HL-60 (cell line): ENCODE results near the gene UTY.

Experiments used
- DNase-seq, 2 experiments: peaks; one replicate each; pipeline ENCODE4 v3.0.0-alpha.2; 2010 to 2020; ENCODE audit warnings: low read depth in 1 of 2, low spot score in 1 of 2
- H3K27ac ChIP-seq: fragments of 250-450 bp; sonication (Bioruptor Pico); replicated peaks from 2 replicates; pipeline ENCODE4 v1.5.1; 2020; ENCODE audit warnings: mild to moderate bottlenecking, moderate library complexity
- H3K27me3 ChIP-seq: fragments of 250-450 bp; sonication (Bioruptor Pico); 2 replicates; pipeline ENCODE4 v1.5.1; 2021; ENCODE audit warnings: mild to moderate bottlenecking, moderate library complexity; ENCODE audit not compliant: insufficient read depth, poor library complexity, severe bottlenecking
- H3K4me3 ChIP-seq: replicated peaks from 2 replicates; pipeline ENCODE4 v1.5.1; 2011; ENCODE audit warnings: mild to moderate bottlenecking, control low read depth, low read length; ENCODE audit not compliant: insufficient read depth
- GABPA ChIP-seq: IDR thresholded peaks from 2 replicates; pipeline ENCODE4 v1.6.1; 2012; ENCODE audit warnings: low read depth
- POLR2AphosphoS5 ChIP-seq: IDR thresholded peaks from 2 replicates; pipeline ENCODE4 v1.6.1; 2012; ENCODE audit warnings: low read depth
- SPI1 ChIP-seq: IDR thresholded peaks from 2 replicates; pipeline ENCODE4 v1.6.1; 2012; ENCODE audit warnings: low read depth, mild to moderate bottlenecking, borderline replicate concordance
- TF ChIP-seq, protein P1 (sequence below): IDR thresholded peaks from one replicate; pipeline ENCODE4 v1.5.1; 2011; ENCODE audit warnings: low read length, control low read depth, inconsistent platforms; ENCODE audit not compliant: insufficient read depth
- TF ChIP-seq, protein P2 (sequence below): IDR thresholded peaks from 2 replicates; pipeline ENCODE4 v1.6.1; 2012; ENCODE audit warnings: low read depth; ENCODE audit not compliant: insufficient replicate concordance

The UTY gene

DNA sequence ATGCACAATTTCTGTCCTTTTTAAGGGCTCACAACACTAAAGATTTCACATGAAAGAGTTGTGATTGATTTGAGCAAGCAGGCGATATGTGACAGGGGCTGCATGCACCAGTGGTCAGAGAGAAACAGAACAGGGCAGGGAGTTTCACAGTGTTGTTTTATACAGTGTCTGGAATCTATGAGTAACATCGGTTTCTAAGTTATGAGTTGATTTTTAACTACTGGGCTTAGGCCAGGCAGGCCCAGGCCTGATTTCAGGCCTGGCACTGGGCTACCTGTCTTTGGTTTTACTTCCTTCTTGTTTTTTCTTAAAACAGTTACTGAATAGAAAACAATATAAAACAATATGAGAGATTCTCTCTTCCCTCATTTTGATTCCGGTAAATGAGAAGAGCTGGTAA, 13.9 kb upstream of the UTY start:
- no peak for TF ChIP-seq POLR2AphosphoS5
- no peak for TF ChIP-seq GABPA
- TF ChIP-seq, protein P1, sequence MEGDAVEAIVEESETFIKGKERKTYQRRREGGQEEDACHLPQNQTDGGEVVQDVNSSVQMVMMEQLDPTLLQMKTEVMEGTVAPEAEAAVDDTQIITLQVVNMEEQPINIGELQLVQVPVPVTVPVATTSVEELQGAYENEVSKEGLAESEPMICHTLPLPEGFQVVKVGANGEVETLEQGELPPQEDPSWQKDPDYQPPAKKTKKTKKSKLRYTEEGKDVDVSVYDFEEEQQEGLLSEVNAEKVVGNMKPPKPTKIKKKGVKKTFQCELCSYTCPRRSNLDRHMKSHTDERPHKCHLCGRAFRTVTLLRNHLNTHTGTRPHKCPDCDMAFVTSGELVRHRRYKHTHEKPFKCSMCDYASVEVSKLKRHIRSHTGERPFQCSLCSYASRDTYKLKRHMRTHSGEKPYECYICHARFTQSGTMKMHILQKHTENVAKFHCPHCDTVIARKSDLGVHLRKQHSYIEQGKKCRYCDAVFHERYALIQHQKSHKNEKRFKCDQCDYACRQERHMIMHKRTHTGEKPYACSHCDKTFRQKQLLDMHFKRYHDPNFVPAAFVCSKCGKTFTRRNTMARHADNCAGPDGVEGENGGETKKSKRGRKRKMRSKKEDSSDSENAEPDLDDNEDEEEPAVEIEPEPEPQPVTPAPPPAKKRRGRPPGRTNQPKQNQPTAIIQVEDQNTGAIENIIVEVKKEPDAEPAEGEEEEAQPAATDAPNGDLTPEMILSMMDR: no peak
- no peak for TF ChIP-seq SPI1
- TF ChIP-seq, protein P2, sequence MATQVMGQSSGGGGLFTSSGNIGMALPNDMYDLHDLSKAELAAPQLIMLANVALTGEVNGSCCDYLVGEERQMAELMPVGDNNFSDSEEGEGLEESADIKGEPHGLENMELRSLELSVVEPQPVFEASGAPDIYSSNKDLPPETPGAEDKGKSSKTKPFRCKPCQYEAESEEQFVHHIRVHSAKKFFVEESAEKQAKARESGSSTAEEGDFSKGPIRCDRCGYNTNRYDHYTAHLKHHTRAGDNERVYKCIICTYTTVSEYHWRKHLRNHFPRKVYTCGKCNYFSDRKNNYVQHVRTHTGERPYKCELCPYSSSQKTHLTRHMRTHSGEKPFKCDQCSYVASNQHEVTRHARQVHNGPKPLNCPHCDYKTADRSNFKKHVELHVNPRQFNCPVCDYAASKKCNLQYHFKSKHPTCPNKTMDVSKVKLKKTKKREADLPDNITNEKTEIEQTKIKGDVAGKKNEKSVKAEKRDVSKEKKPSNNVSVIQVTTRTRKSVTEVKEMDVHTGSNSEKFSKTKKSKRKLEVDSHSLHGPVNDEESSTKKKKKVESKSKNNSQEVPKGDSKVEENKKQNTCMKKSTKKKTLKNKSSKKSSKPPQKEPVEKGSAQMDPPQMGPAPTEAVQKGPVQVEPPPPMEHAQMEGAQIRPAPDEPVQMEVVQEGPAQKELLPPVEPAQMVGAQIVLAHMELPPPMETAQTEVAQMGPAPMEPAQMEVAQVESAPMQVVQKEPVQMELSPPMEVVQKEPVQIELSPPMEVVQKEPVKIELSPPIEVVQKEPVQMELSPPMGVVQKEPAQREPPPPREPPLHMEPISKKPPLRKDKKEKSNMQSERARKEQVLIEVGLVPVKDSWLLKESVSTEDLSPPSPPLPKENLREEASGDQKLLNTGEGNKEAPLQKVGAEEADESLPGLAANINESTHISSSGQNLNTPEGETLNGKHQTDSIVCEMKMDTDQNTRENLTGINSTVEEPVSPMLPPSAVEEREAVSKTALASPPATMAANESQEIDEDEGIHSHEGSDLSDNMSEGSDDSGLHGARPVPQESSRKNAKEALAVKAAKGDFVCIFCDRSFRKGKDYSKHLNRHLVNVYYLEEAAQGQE: no peak
- Histone ChIP-seq H3K4me3 (no peak overlapping the region), H3K27ac (no peak overlapping the region), H3K27me3 (no peaks in the 10 kb centered on the region)
- DNase-seq: no peak

DNA sequence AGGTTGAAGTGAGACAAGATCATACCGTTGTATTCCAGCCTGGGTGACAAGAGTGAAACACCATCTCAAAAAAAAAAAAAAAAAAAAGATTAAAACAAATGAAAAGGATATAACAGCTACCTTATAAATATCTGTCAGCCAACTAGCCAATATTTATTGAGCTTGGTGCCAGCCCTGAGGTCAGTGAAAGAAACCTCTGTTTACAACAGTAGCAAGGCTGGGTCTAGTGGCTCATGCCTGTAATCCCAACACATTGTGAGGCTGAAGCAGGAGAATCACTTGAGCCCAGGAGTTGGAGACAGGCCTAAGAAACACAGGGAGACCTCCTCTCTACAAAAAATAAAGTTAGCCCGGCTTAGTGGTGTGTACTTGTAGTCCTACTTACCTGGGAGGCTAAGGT, 12.6 kb upstream of the UTY start:
- TF ChIP-seq GABPA (no peak), SPI1 (no peak), POLR2AphosphoS5 (no peak)
- TF ChIP-seq, protein P1: no peak
- TF ChIP-seq, protein P2: no peak
- H3K27me3 ChIP-seq: no peaks in the 10 kb centered on the region
- H3K4me3 ChIP-seq: no peak overlapping the region
- no peak for DNase-seq
- no peak overlapping the region for H3K27ac ChIP-seq

DNA sequence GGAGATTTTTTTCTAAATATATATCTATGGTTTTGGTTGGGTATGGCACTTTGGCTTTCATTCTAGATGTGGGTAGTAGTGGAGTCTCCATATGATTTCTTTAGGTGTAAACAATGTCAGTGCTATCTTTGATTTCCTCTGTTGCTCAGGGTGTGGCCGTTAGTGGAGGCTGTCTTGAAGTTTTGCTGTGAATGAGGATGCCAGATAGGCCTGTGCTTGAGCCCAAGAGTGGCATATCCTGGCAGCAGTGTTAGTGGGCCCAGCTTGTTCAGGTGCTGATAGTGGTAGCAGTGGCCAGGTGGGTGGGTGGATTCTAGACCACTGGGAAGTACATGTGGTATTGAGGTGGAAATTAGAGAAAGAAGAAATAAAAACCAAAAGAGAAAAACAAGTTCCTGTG, 8.9 kb upstream of the UTY start:
- Histone ChIP-seq H3K27me3 (no peaks in the 10 kb centered on the region), H3K27ac (no peak overlapping the region), H3K4me3 (no peak overlapping the region)
- TF ChIP-seq, protein P2: no peak
- no peak for TF ChIP-seq POLR2AphosphoS5
- TF ChIP-seq SPI1: no peak
- no peak for TF ChIP-seq GABPA
- TF ChIP-seq, protein P1: no peak
- DNase-seq: no peak
